ENCODE results near the gene JPH2.
A peak's percentile ranks its signal among the peaks of the same experiment; 100 is the strongest.

JPH2 gene

GRCh38 chr20:44102582-44102981, 84.4 kb downstream of the JPH2 start:
- DNase-seq (ENCODE audit: low read depth, low spot score): no peak

GRCh38 chr20:44099832-44100231, 87.2 kb downstream of the JPH2 start:
- no peak for DNase-seq (ENCODE audit: low read depth, low spot score)

GRCh38 chr20:44098657-44099056, 88.3 kb downstream of the JPH2 start:
- no peak for DNase-seq (ENCODE audit: low read depth, low spot score)

GRCh38 chr20:44098256-44098630, 88.7 kb downstream of the JPH2 start:
- no peak for DNase-seq (ENCODE audit: low read depth, low spot score)

- no peak for DNase-seq (ENCODE audit: low read depth, low spot score)
Observed at GRCh38 chr20:44097521-44098255, 89.3 kb downstream of the JPH2 start.

GRCh38 chr20:44095831-44096230, 91.2 kb downstream of the JPH2 start:
- no peak for DNase-seq (ENCODE audit: low read depth, low spot score)

GRCh38 chr20:44093249-44093582, 93.8 kb downstream of the JPH2 start:
- DNase-seq (ENCODE audit: low read depth, low spot score): no peak

- no peak for DNase-seq (ENCODE audit: low read depth, low spot score)
Observed at GRCh38 chr20:44092551-44093248, 94.3 kb downstream of the JPH2 start.

GRCh38 chr20:44091026-44091425, 96.0 kb downstream of the JPH2 start:
- no peak for DNase-seq (ENCODE audit: low read depth, low spot score)

GRCh38 chr20:44089987-44090674, 96.9 kb downstream of the JPH2 start:
- no peak for DNase-seq (ENCODE audit: low read depth, low spot score)

GRCh38 chr20:44087857-44088120, 99.2 kb downstream of the JPH2 start:
- DNase-seq (ENCODE audit: low read depth, low spot score): no peak

- DNase-seq (ENCODE audit: low read depth, low spot score): no peak
Observed at GRCh38 chr20:44087051-44087856, 99.7 kb downstream of the JPH2 start.

- DNase-seq (ENCODE audit: low read depth, low spot score): no peak
Observed at GRCh38 chr20:44085616-44086434, 101.2 kb downstream of the JPH2 start.

GRCh38 chr20:44084891-44085290, 102.1 kb downstream of the JPH2 start:
- DNase-seq (ENCODE audit: low read depth, low spot score): no peak

GRCh38 chr20:44084439-44084838, 102.5 kb downstream of the JPH2 start:
- no peak for DNase-seq (ENCODE audit: low read depth, low spot score)

- no peak for DNase-seq (ENCODE audit: low read depth, low spot score)
Observed at GRCh38 chr20:44083220-44083933, 103.6 kb downstream of the JPH2 start.

GRCh38 chr20:44081888-44082287, 105.1 kb downstream of the JPH2 start:
- DNase-seq (ENCODE audit: low read depth, low spot score): no peak

- no peak for DNase-seq (ENCODE audit: low read depth, low spot score)
Observed at GRCh38 chr20:44081476-44081875, 105.5 kb downstream of the JPH2 start.

- peak; percentile 63 for DNase-seq (ENCODE audit: low read depth, low spot score)
Observed at GRCh38 chr20:44080646-44081267, 106.2 kb downstream of the JPH2 start.

- no peak for DNase-seq (ENCODE audit: low read depth, low spot score)
Observed at GRCh38 chr20:44080064-44080463, 106.9 kb downstream of the JPH2 start.
